Trophoblast cell (in vitro differentiated cells and primary cell): ENCODE data around the gene TMEM120B.

ENCODE experiments used
- DNase-seq, 2 donors: peaks; one replicate each; pipeline ENCODE4 v3.0.0-alpha.2; 2016
- H2AFZ ChIP-seq: 2 replicates; pipeline ENCODE4 v1.6.1; 2013; ENCODE audit warnings: low read length, moderate library complexity, mild to moderate bottlenecking; ENCODE audit not compliant: insufficient read depth, poor library complexity
- H2AK5ac ChIP-seq: 2 replicates; pipeline ENCODE4 v1.6.1; 2013; ENCODE audit warnings: mild to moderate bottlenecking, low read length
- H2BK120ac ChIP-seq: 2 replicates; pipeline ENCODE4 v1.6.1; 2013; ENCODE audit warnings: low read length, mild to moderate bottlenecking, moderate library complexity; ENCODE audit not compliant: insufficient read depth, poor library complexity
- H2BK12ac ChIP-seq: 2 replicates; pipeline ENCODE4 v1.6.1; 2013; ENCODE audit warnings: mild to moderate bottlenecking, low read length, moderate library complexity
- H2BK5ac ChIP-seq: 2 replicates; pipeline ENCODE4 v1.6.1; 2013; ENCODE audit warnings: low read length, low read depth, moderate library complexity, mild to moderate bottlenecking; ENCODE audit not compliant: poor library complexity
- H3K14ac ChIP-seq: 2 replicates; pipeline ENCODE4 v1.6.1; 2013; ENCODE audit warnings: mild to moderate bottlenecking, low read length
- H3K18ac ChIP-seq: 2 replicates; pipeline ENCODE4 v1.6.1; 2013; ENCODE audit warnings: mild to moderate bottlenecking, low read length
- H3K23ac ChIP-seq: 2 replicates; pipeline ENCODE4 v1.6.1; 2013; ENCODE audit warnings: low read length
- H3K27ac ChIP-seq: 2 replicates; pipeline ENCODE4 v1.5.1; 2013; ENCODE audit warnings: low read depth, mild to moderate bottlenecking, inconsistent platforms, low read length, moderate library complexity
- H3K27me3 ChIP-seq: 2 replicates; pipeline ENCODE4 v1.6.1; 2013; ENCODE audit warnings: inconsistent platforms, mild to moderate bottlenecking, low read length, moderate library complexity; ENCODE audit not compliant: insufficient read depth
- H3K36me3 ChIP-seq, 2 experiments: 1 replicate in 1 of 2; 2 replicates in 1 of 2; pipeline ENCODE4 v1.6.1; 2013; ENCODE audit warnings: low read length in 2 of 2, mild to moderate bottlenecking in 2 of 2, moderate library complexity in 1 of 2; ENCODE audit not compliant: insufficient read depth in 2 of 2, control insufficient read depth in 1 of 2
- H3K4ac ChIP-seq: 2 replicates; pipeline ENCODE4 v1.6.1; 2013; ENCODE audit warnings: low read depth, mild to moderate bottlenecking, low read length, moderate library complexity
- H3K4me1 ChIP-seq, 2 experiments: 1 replicate in 1 of 2; 2 replicates in 1 of 2; pipeline ENCODE4 v1.6.1; 2013; ENCODE audit warnings: low read length in 2 of 2, mild to moderate bottlenecking in 2 of 2, moderate library complexity in 1 of 2; ENCODE audit not compliant: insufficient read depth in 2 of 2, control insufficient read depth in 1 of 2
- H3K4me2 ChIP-seq: 2 replicates; pipeline ENCODE4 v1.6.1; 2013; ENCODE audit warnings: inconsistent platforms, mild to moderate bottlenecking, low read length, moderate library complexity
- H3K4me3 ChIP-seq: 2 replicates; pipeline ENCODE4 v1.5.1; 2013; ENCODE audit warnings: mild to moderate bottlenecking, low read depth, low read length, inconsistent platforms
- H3K79me1 ChIP-seq: one replicate; pipeline ENCODE4 v1.6.1; 2013; ENCODE audit warnings: low read length
- H3K79me2 ChIP-seq: 2 replicates; pipeline ENCODE4 v1.6.1; 2013; ENCODE audit warnings: low read length, mild to moderate bottlenecking; ENCODE audit not compliant: control insufficient read depth, insufficient read depth, poor library complexity
- H3K9ac ChIP-seq: 2 replicates; pipeline ENCODE4 v1.6.1; 2013; ENCODE audit warnings: mild to moderate bottlenecking, low read length
- H3K9me3 ChIP-seq: 2 replicates; pipeline ENCODE4 v1.6.1; 2013; ENCODE audit warnings: low read depth, mild to moderate bottlenecking, control low read depth, inconsistent platforms, low read length; ENCODE audit not compliant: insufficient read depth
- H4K12ac ChIP-seq: 2 replicates; pipeline ENCODE4 v1.6.1; 2013; ENCODE audit warnings: low read depth, mild to moderate bottlenecking, low read length, moderate library complexity
- H4K8ac ChIP-seq: 2 replicates; pipeline ENCODE4 v1.6.1; 2013; ENCODE audit warnings: low read depth, mild to moderate bottlenecking, low read length, moderate library complexity
- H4K91ac ChIP-seq: one replicate; pipeline ENCODE4 v1.6.1; 2013; ENCODE audit warnings: low read depth, mild to moderate bottlenecking, low read length, moderate library complexity
- WGBS: extraction: QIAGEN DNeasy Blood & Tissue Kit; methylation state at CpG from one replicate; pipeline ENCODE4 v1.1.7; 2013; ENCODE audit warnings: missing lambda C conversion rate; ENCODE audit not compliant: insufficient read length, insufficient coverage; ENCODE audit errors: extremely low coverage; 5-methylcytosine and 5-hydroxymethylcytosine counted together

TMEM120B gene

DNA sequence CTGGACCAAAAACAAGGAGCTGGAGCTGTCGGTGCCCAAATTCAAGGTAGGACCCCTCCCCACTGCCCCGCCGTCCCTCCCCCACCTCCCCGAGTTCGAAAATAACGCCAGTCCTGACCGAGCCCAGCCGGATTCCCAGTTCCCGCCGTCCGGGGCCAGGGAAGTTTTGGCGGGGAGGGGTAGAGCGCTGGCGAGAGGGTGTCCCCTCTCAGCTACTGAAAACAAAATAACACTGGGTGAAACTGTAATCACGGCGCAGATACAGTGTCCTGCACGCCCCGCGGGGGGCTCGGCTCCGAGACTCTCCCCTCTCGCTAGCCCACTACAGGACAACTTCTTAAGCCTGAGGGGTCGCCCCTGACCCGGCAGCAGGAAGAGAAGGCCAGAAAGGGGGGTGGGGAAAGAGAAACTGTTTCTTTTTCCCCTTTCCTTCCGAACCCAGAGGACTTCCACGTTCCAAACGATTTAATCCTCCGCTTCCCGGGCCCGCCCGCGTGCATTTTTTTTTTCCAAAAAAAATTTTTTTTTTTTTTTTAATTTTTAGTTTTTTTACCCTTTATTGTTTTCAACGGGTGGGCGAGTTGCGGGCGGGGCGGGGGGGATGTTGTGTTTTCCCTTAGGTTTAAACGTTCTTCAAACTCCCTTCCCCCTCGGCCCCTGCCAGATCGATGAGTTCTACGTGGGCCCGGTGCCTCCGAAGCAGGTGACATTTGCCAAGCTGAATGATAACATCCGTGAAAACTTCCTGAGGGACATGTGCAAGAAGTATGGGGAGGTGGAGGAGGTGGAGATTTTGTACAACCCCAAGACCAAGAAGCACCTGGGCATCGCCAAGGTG lies 92.8 kb downstream of the TMEM120B start:
- Histone ChIP-seq H3K27me3 (no peaks in the 10 kb centered on the region), H3K9ac (peak overlapping the region; percentile 88)

DNA sequence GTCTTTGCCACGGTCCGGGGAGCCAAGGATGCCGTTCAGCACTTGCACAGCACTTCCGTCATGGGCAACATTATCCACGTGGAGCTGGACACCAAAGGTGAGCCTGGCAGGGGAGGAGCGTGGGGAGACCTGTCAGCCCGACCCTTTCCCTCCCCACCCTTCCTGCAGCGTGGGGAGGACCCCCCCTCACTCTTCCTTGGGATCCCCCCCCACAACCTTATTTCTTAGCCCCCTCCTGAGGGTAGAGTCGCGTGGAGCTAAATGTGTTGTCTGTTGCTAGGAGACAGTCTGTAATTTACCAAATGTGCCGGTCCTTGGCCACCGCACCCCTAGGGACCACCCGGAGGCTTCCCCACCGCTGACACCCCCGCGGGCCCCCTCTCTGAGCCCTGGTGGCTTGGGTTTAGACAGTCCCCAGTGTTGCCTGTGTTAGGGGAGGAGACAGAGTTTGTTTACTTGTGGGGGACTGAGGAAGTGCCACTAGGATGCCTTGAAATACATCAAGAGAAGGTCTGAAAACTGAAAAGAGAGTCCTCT lies 93.5 kb downstream of the TMEM120B start:
- WGBS, result no CpG with 5 or more reads among the region's 16 CpGs
- Histone ChIP-seq H2AK5ac (no peak overlapping the region), H3K27ac (no peak overlapping the region), H4K12ac (no peak overlapping the region), H2BK120ac (no peak overlapping the region), H3K4ac (peak overlapping the region; percentile 18), H2BK12ac (no peak overlapping the region), H3K79me2 (peaks cover 26% of the 10 kb centered on the region), H2AFZ (no peak overlapping the region), H3K79me1 (peaks cover 26% of the 10 kb centered on the region), H4K91ac (no peak overlapping the region), H3K36me3 (peaks cover 36 to 37% of the 10 kb centered on the region in 2 experiments), H3K27me3 (no peaks in the 10 kb centered on the region), H2BK5ac (no peak overlapping the region), H3K9ac (peak overlapping the region; percentile 63), H3K14ac (no peak overlapping the region), H3K4me3 (peak overlapping the region; percentile 23), H3K4me2 (peak overlapping the region; percentile 44), H3K9me3 (no peaks in the 10 kb centered on the region), H3K23ac (peak overlapping the region; percentile 34), H3K18ac (no peak overlapping the region), H4K8ac (no peak overlapping the region), H3K4me1 (peaks cover 11 to 16% of the 10 kb centered on the region in 2 experiments)
- DNase-seq, result no peak

More for the DNA sequence above, 92.8 kb downstream of the TMEM120B start:
- no CpG with 5 or more reads among the region's 45 CpGs for WGBS
- Histone ChIP-seq H3K27ac (no peak overlapping the region), H2BK12ac (no peak overlapping the region), H3K4me3 (peak overlapping the region; percentile 77), H2AK5ac (peak overlapping the region; percentile 31), H3K79me2 (peaks cover 32% of the 10 kb centered on the region), H4K8ac (peak overlapping the region; percentile 63), H4K91ac (peak overlapping the region; percentile 60), H3K18ac (peak overlapping the region; percentile 89), H2BK5ac (peak overlapping the region; percentile 69), H3K4ac (peak overlapping the region; percentile 25), H3K4me1 (peaks cover 8 to 12% of the 10 kb centered on the region in 2 experiments), H2BK120ac (peak overlapping the region; percentile 49), H3K36me3 (peaks cover 29 to 34% of the 10 kb centered on the region in 2 experiments), H4K12ac (peak overlapping the region; percentile 56), H3K23ac (peak overlapping the region; percentile 34), H2AFZ (peak overlapping the region; percentile 35), H3K4me2 (peak overlapping the region; percentile 97), H3K14ac (peak overlapping the region; percentile 62), H3K9me3 (no peaks in the 10 kb centered on the region), H3K79me1 (peaks cover 32% of the 10 kb centered on the region)
- DNase-seq, result peak in 1 of 2 donors; percentile 38

DNA sequence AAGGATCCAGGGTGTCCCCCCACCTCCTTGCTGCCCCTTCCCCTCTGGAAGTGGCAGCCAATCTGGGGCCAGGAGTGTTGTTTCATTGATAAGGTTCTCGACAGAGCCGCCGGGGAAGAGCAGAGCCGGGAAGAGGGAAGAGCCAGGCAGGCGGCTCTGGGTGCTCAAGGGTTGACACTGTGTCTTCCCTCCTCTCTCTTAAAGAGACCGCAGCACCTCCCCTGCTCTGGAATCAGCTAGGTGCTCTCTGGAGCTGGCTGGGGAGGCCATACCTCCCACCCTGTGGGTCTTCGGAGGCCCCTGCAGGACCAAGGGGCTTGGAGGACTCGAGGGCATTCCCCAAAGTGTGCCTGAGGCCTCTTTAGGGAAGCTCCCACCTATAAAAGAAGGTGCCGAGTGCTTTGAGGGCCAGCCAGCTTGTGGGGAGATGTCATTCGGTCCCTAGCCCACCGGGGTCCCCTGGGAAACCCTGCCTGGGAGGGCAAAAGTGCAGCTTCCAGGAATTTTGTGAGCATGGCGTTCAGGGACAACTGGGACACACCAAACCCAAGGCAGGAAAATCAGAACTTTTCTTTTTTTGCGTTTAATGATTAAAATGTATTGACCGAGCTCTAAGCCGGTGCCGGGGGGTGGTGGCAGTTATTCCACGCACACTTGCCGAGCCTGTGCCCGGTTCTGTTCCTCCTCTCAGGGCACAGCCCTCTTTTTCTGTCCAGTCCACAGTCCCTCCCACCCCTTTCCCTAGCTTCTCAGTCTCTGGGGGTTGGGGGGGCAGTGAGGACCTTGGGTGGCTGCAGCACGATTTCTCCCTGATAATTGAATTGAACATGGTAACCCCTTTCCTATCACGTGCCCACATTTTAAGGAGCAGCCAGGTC lies 94.2 kb downstream of the TMEM120B start:
- WGBS, result no CpG with 5 or more reads among the region's 21 CpGs

DNA sequence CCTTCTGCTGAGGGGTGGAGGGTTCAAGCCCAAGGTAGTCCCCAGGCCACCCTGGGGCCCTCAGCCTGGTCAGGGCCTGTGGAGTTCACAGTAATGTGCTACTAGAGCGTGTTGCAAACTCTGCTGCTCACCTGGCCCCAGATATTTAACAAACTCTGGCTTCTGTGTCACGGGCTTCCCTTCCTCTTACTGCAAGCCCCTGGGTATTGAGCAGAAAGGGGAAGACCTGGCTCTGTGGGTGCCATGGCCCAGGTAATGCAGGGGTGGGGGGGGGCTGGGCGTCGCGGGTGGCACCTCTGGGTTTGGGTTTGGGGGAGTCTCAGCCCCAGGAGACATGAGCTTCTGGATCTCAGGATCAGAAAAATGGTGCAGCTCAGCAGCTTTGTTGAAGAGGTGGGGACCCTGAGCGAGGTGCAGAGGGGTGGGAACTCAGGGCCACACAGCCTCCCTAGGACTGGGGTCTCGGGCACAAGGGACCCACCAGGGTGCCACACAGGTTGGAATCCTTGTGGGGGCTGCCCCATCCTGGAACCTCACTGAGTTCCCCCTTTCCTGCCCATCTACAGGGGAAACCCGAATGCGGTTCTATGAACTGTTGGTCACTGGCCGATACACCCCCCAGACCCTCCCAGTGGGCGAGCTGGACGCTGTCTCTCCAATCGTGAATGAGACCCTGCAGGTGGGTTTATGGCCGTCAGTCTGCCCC lies 95.2 kb downstream of the TMEM120B start:
- H4K8ac ChIP-seq, result no peak overlapping the region
- no peak overlapping the region for H3K23ac ChIP-seq
- H3K18ac ChIP-seq, result no peak overlapping the region
- no peak overlapping the region for H3K27ac ChIP-seq
- peaks cover 18% of the 10 kb centered on the region for H3K79me2 ChIP-seq
- H3K36me3 ChIP-seq, result peaks cover 39 to 42% of the 10 kb centered on the region in 2 experiments
- H3K4me1 ChIP-seq, result peaks cover 21 to 28% of the 10 kb centered on the region in 2 experiments
- no peaks in the 10 kb centered on the region for H3K9me3 ChIP-seq
- no peak overlapping the region for H3K9ac ChIP-seq
- no peaks in the 10 kb centered on the region for H3K27me3 ChIP-seq
- H3K14ac ChIP-seq, result no peak overlapping the region
- no peak for DNase-seq
- no CpG with 5 or more reads among the region's 14 CpGs for WGBS
- H2BK12ac ChIP-seq, result no peak overlapping the region
- H3K79me1 ChIP-seq, result peaks cover 16% of the 10 kb centered on the region
- no peak overlapping the region for H2AFZ ChIP-seq
- H3K4me2 ChIP-seq, result no peak overlapping the region
- no peak overlapping the region for H4K91ac ChIP-seq
- no peak overlapping the region for H3K4ac ChIP-seq
- H2BK120ac ChIP-seq, result no peak overlapping the region
- H3K4me3 ChIP-seq, result no peak overlapping the region
- no peak overlapping the region for H4K12ac ChIP-seq
- H2AK5ac ChIP-seq, result no peak overlapping the region
- no peak overlapping the region for H2BK5ac ChIP-seq

More for the DNA sequence above, 94.2 kb downstream of the TMEM120B start:
- Histone ChIP-seq H4K91ac (no peak overlapping the region), H3K4me2 (peak overlapping the region; percentile 44), H3K4me1 (peaks cover 18 to 23% of the 10 kb centered on the region in 2 experiments), H2AFZ (no peak overlapping the region), H3K79me2 (peaks cover 19% of the 10 kb centered on the region), H3K4ac (peak overlapping the region; percentile 65), H3K36me3 (peaks cover 39 to 42% of the 10 kb centered on the region in 2 experiments), H3K4me3 (no peak overlapping the region), H2BK12ac (no peak overlapping the region), H3K79me1 (peaks cover 19% of the 10 kb centered on the region), H2BK5ac (no peak overlapping the region), H2AK5ac (no peak overlapping the region), H3K27me3 (no peaks in the 10 kb centered on the region), H3K9ac (no peak overlapping the region), H2BK120ac (no peak overlapping the region), H3K27ac (no peak overlapping the region), H4K12ac (no peak overlapping the region), H4K8ac (no peak overlapping the region), H3K23ac (no peak overlapping the region), H3K14ac (no peak overlapping the region), H3K18ac (no peak overlapping the region), H3K9me3 (no peaks in the 10 kb centered on the region)
- no peak for DNase-seq
